ENCODE results near the gene STIM1. TPM values are rescaled to one million over a fixed set of nuclear protein-coding genes. Genes with fewer than 3 reads are reported as not detected.
"Not testable (repeated sequence)": the region's sequence is repeated elsewhere in the genome, so short reads cannot be mapped to it uniquely, and the experiment has no call there.

The STIM1 gene
- 18.1 TPM for polyA plus RNA-seq (2013, experiment 1 of 4)
- polyA plus RNA-seq (2013, experiment 2 of 4): 17.3 TPM
- polyA plus RNA-seq (2013, experiment 3 of 4): 15.1 TPM
- polyA plus RNA-seq (2013, experiment 4 of 4): 18.6 TPM

GRCh38 chr11:3854977-3855807 lies at the start of gene STIM1:
Gene STIM1 (plus strand): TSS chr11:3855664. CDS start chr11:3856271, 607 bp downstream.
- Histone ChIP-seq H3K4me1 (ENCODE audit: control insufficient read depth, insufficient read depth, low read length) (peaks cover 7% of the 10 kb centered on the region), H3K4me3 (ENCODE audit: insufficient read depth, low read depth, low read length) (peak within 1 kb of the TSS; percentile 64), H3K27ac (ENCODE audit: insufficient read depth, low read depth, low read length, poor library complexity, severe bottlenecking) (peak within 1 kb of the TSS; percentile 41), H3K27me3 (ENCODE audit: control insufficient read depth, insufficient read depth, low read length, poor library complexity, severe bottlenecking) (peaks cover 13% of the 10 kb centered on the region), H3K9me3 (ENCODE audit: control insufficient read depth, low read length) (no peaks in the 10 kb centered on the region), H3K36me3 (ENCODE audit: control insufficient read depth, insufficient read depth, low read length) (no peaks in the 10 kb centered on the region)
- 1% methylated on average over 86 to 87 of the region's 87 CpGs for WGBS, 2 experiments

- Histone ChIP-seq H3K4me3 (ENCODE audit: insufficient read depth, low read depth, low read length) (peak within 1 kb of the TSS; percentile 83), H3K27me3 (ENCODE audit: control insufficient read depth, insufficient read depth, low read length, poor library complexity, severe bottlenecking) (no peaks in the 10 kb centered on the region), H3K36me3 (ENCODE audit: control insufficient read depth, insufficient read depth, low read length) (no peaks in the 10 kb centered on the region), H3K4me1 (ENCODE audit: control insufficient read depth, insufficient read depth, low read length) (no peaks in the 10 kb centered on the region), H3K9me3 (ENCODE audit: control insufficient read depth, low read length) (no peaks in the 10 kb centered on the region), H3K27ac (ENCODE audit: insufficient read depth, low read depth, low read length, poor library complexity, severe bottlenecking) (no peak within 1 kb of the TSS)
- WGBS, 2 experiments: 0 to 1% methylated on average over 54 of the region's 55 CpGs
Measured at GRCh38 chr11:3807909-3808860, 47.3 kb upstream of the STIM1 start, which contains the start of gene PGAP2. Gene PGAP2 (plus strand): TSS chr11:3808560. CDS start chr11:3811260, 2,700 bp downstream.

- H3K36me3 ChIP-seq (ENCODE audit: control insufficient read depth, insufficient read depth, low read length): no peaks in the 10 kb centered on the region
- H3K9me3 ChIP-seq (ENCODE audit: control insufficient read depth, low read length): no peaks in the 10 kb centered on the region
- H3K27me3 ChIP-seq (ENCODE audit: control insufficient read depth, insufficient read depth, low read length, poor library complexity, severe bottlenecking): no peaks in the 10 kb centered on the region
- no peaks in the 10 kb centered on the region for H3K4me1 ChIP-seq (ENCODE audit: control insufficient read depth, insufficient read depth, low read length)
- 24 to 30% methylated on average over 5 of the region's 5 CpGs for WGBS, 2 experiments
- H3K27ac ChIP-seq (ENCODE audit: insufficient read depth, low read depth, low read length, poor library complexity, severe bottlenecking): no peak overlapping the region
- H3K4me3 ChIP-seq (ENCODE audit: insufficient read depth, low read depth, low read length): peak overlapping the region; percentile 83
Measured at GRCh38 chr11:3808861-3809623, 46.4 kb upstream of the STIM1 start.

- no peaks in the 10 kb centered on the region for H3K36me3 ChIP-seq (ENCODE audit: control insufficient read depth, insufficient read depth, low read length)
- 91 to 97% methylated on average over 1 of the region's 1 CpG for WGBS, 2 experiments
- no peaks in the 10 kb centered on the region for H3K9me3 ChIP-seq (ENCODE audit: control insufficient read depth, low read length)
- no peaks in the 10 kb centered on the region for H3K27me3 ChIP-seq (ENCODE audit: control insufficient read depth, insufficient read depth, low read length, poor library complexity, severe bottlenecking)
- no peak overlapping the region for H3K4me3 ChIP-seq (ENCODE audit: insufficient read depth, low read depth, low read length)
- H3K27ac ChIP-seq (ENCODE audit: insufficient read depth, low read depth, low read length, poor library complexity, severe bottlenecking): no peak overlapping the region
- no peaks in the 10 kb centered on the region for H3K4me1 ChIP-seq (ENCODE audit: control insufficient read depth, insufficient read depth, low read length)
Measured at GRCh38 chr11:3809624-3809928, 45.9 kb upstream of the STIM1 start.

- Histone ChIP-seq H3K9me3 (ENCODE audit: control insufficient read depth, low read length) (no peaks in the 10 kb centered on the region), H3K27me3 (ENCODE audit: control insufficient read depth, insufficient read depth, low read length, poor library complexity, severe bottlenecking) (no peaks in the 10 kb centered on the region), H3K4me3 (ENCODE audit: insufficient read depth, low read depth, low read length) (no peak overlapping the region), H3K27ac (ENCODE audit: insufficient read depth, low read depth, low read length, poor library complexity, severe bottlenecking) (no peak overlapping the region), H3K36me3 (ENCODE audit: control insufficient read depth, insufficient read depth, low read length) (no peaks in the 10 kb centered on the region), H3K4me1 (ENCODE audit: control insufficient read depth, insufficient read depth, low read length) (no peaks in the 10 kb centered on the region)
- 85 to 91% methylated on average over 3 of the region's 3 CpGs for WGBS, 2 experiments
Measured at GRCh38 chr11:3810446-3810845, 45.0 kb upstream of the STIM1 start.

GRCh38 chr11:3810951-3811350 lies 44.5 kb upstream of the STIM1 start:
- H3K27ac ChIP-seq (ENCODE audit: insufficient read depth, low read depth, low read length, poor library complexity, severe bottlenecking): no peak overlapping the region
- 95 to 97% methylated on average over 4 of the region's 4 CpGs for WGBS, 2 experiments
- H3K36me3 ChIP-seq (ENCODE audit: control insufficient read depth, insufficient read depth, low read length): no peaks in the 10 kb centered on the region
- no peaks in the 10 kb centered on the region for H3K4me1 ChIP-seq (ENCODE audit: control insufficient read depth, insufficient read depth, low read length)
- H3K9me3 ChIP-seq (ENCODE audit: control insufficient read depth, low read length): no peaks in the 10 kb centered on the region
- no peaks in the 10 kb centered on the region for H3K27me3 ChIP-seq (ENCODE audit: control insufficient read depth, insufficient read depth, low read length, poor library complexity, severe bottlenecking)
- H3K4me3 ChIP-seq (ENCODE audit: insufficient read depth, low read depth, low read length): no peak overlapping the region

- H3K4me3 ChIP-seq (ENCODE audit: insufficient read depth, low read depth, low read length); H3K9me3 ChIP-seq (ENCODE audit: control insufficient read depth, low read length); H3K36me3 ChIP-seq (ENCODE audit: control insufficient read depth, insufficient read depth, low read length); H3K27me3 ChIP-seq (ENCODE audit: control insufficient read depth, insufficient read depth, low read length, poor library complexity, severe bottlenecking); H3K4me1 ChIP-seq (ENCODE audit: control insufficient read depth, insufficient read depth, low read length); H3K27ac ChIP-seq (ENCODE audit: insufficient read depth, low read depth, low read length, poor library complexity, severe bottlenecking): not testable (repeated sequence)
- 90 to 96% methylated on average over 5 of the region's 5 CpGs for WGBS, 2 experiments
Measured at GRCh38 chr11:3814832-3815231, 40.6 kb upstream of the STIM1 start.

GRCh38 chr11:3815845-3816244 lies 39.6 kb upstream of the STIM1 start:
- 91 to 94% methylated on average over 4 of the region's 4 CpGs for WGBS, 2 experiments
- Histone ChIP-seq H3K4me3 (ENCODE audit: insufficient read depth, low read depth, low read length) (no peak overlapping the region), H3K27ac (ENCODE audit: insufficient read depth, low read depth, low read length, poor library complexity, severe bottlenecking) (no peak overlapping the region), H3K4me1 (ENCODE audit: control insufficient read depth, insufficient read depth, low read length) (no peaks in the 10 kb centered on the region), H3K27me3 (ENCODE audit: control insufficient read depth, insufficient read depth, low read length, poor library complexity, severe bottlenecking) (no peaks in the 10 kb centered on the region), H3K36me3 (ENCODE audit: control insufficient read depth, insufficient read depth, low read length) (no peaks in the 10 kb centered on the region), H3K9me3 (ENCODE audit: control insufficient read depth, low read length) (no peaks in the 10 kb centered on the region)

GRCh38 chr11:3816673-3817072 lies 38.8 kb upstream of the STIM1 start:
- Histone ChIP-seq H3K4me1 (ENCODE audit: control insufficient read depth, insufficient read depth, low read length) (no peaks in the 10 kb centered on the region), H3K27ac (ENCODE audit: insufficient read depth, low read depth, low read length, poor library complexity, severe bottlenecking) (no peak overlapping the region), H3K4me3 (ENCODE audit: insufficient read depth, low read depth, low read length) (no peak overlapping the region), H3K27me3 (ENCODE audit: control insufficient read depth, insufficient read depth, low read length, poor library complexity, severe bottlenecking) (no peaks in the 10 kb centered on the region), H3K36me3 (ENCODE audit: control insufficient read depth, insufficient read depth, low read length) (no peaks in the 10 kb centered on the region), H3K9me3 (ENCODE audit: control insufficient read depth, low read length) (no peaks in the 10 kb centered on the region)
- WGBS, 2 experiments: 92 to 95% methylated on average over 2 of the region's 2 CpGs

Data from ectodermal cell (in vitro differentiated cells).